Measurements from ENCODE around the gene INO80B. TPM values are rescaled to one million over a fixed set of nuclear protein-coding genes. Genes with fewer than 3 reads are reported as not detected.

INO80B gene
- polyA plus RNA-seq, 1 donor from 2014 or later: 35.2 TPM

DNA sequence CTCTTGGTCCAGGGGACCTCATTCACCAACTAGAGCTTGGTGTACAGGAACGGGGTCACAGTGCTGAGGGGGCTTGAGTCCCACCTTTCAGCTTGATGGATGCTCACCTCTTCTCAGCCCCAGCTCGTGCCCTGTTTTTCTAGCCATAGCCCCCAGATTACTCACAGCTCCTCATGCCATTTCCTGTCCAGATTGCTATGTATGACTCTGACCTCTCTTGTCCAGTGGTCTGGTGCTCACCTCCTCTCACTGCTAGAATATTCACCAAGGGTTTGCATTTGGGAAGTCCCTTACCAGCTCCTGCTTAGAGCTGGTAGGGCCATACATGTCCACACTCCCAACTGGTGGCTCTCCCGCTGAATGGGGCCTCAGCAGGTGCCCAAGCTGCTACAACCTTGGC lies 38.7 kb downstream of the INO80B start:
- H3K79me2 ChIP-seq (replicated peaks; ENCODE audit: insufficient read depth, low read length): no peaks in the 10 kb centered on the region
- H4K20me1 ChIP-seq (ENCODE audit: insufficient read depth): no peaks in the 10 kb centered on the region
- H3K9me3 ChIP-seq (ENCODE audit: low read length): no peaks in the 10 kb centered on the region
- no peak overlapping the region for H3K27ac ChIP-seq (ENCODE audit: low read length)
- no peak overlapping the region for H3K4me3 ChIP-seq (ENCODE audit: low read length)
- H3K9me2 ChIP-seq (ENCODE audit: insufficient read depth, low read length): no peaks in the 10 kb centered on the region
- H3K36me3 ChIP-seq (ENCODE audit: insufficient read depth, low read length): no peaks in the 10 kb centered on the region
- H3K27me3 ChIP-seq (ENCODE audit: insufficient read depth, low read depth, low read length): peaks cover 27% of the 10 kb centered on the region
- H2AFZ ChIP-seq (ENCODE audit: low read depth, low read length): no peak overlapping the region
- no peak overlapping the region for H3K9ac ChIP-seq (ENCODE audit: low read length)
- TF ChIP-seq, protein P1, sequence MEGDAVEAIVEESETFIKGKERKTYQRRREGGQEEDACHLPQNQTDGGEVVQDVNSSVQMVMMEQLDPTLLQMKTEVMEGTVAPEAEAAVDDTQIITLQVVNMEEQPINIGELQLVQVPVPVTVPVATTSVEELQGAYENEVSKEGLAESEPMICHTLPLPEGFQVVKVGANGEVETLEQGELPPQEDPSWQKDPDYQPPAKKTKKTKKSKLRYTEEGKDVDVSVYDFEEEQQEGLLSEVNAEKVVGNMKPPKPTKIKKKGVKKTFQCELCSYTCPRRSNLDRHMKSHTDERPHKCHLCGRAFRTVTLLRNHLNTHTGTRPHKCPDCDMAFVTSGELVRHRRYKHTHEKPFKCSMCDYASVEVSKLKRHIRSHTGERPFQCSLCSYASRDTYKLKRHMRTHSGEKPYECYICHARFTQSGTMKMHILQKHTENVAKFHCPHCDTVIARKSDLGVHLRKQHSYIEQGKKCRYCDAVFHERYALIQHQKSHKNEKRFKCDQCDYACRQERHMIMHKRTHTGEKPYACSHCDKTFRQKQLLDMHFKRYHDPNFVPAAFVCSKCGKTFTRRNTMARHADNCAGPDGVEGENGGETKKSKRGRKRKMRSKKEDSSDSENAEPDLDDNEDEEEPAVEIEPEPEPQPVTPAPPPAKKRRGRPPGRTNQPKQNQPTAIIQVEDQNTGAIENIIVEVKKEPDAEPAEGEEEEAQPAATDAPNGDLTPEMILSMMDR (IDR thresholded peaks at IDR 0.05; ENCODE audit: poor library complexity, severe bottlenecking): no peak
- TF ChIP-seq MXI1 (conservative IDR thresholded peaks at IDR 0.05; ENCODE audit: poor library complexity, severe bottlenecking) (no peak), RAD21 (conservative IDR thresholded peaks at IDR 0.05) (no peak), EZH2 (IDR thresholded peaks at IDR 0.05; ENCODE audit: borderline replicate concordance, insufficient read depth, low read length, poor library complexity, severe bottlenecking) (no peak), SMC3 (conservative IDR thresholded peaks at IDR 0.05; ENCODE audit: poor library complexity) (no peak), EP300 (conservative IDR thresholded peaks at IDR 0.05; ENCODE audit: poor library complexity, severe bottlenecking) (no peak)
- TF ChIP-seq, protein P2, sequence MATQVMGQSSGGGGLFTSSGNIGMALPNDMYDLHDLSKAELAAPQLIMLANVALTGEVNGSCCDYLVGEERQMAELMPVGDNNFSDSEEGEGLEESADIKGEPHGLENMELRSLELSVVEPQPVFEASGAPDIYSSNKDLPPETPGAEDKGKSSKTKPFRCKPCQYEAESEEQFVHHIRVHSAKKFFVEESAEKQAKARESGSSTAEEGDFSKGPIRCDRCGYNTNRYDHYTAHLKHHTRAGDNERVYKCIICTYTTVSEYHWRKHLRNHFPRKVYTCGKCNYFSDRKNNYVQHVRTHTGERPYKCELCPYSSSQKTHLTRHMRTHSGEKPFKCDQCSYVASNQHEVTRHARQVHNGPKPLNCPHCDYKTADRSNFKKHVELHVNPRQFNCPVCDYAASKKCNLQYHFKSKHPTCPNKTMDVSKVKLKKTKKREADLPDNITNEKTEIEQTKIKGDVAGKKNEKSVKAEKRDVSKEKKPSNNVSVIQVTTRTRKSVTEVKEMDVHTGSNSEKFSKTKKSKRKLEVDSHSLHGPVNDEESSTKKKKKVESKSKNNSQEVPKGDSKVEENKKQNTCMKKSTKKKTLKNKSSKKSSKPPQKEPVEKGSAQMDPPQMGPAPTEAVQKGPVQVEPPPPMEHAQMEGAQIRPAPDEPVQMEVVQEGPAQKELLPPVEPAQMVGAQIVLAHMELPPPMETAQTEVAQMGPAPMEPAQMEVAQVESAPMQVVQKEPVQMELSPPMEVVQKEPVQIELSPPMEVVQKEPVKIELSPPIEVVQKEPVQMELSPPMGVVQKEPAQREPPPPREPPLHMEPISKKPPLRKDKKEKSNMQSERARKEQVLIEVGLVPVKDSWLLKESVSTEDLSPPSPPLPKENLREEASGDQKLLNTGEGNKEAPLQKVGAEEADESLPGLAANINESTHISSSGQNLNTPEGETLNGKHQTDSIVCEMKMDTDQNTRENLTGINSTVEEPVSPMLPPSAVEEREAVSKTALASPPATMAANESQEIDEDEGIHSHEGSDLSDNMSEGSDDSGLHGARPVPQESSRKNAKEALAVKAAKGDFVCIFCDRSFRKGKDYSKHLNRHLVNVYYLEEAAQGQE (IDR thresholded peaks at IDR 0.05; ENCODE audit: borderline replicate concordance): no peak
- H3K4me2 ChIP-seq (ENCODE audit: low read length): no peak overlapping the region
- H3F3A ChIP-seq (ENCODE audit: insufficient read depth, low read length, poor library complexity, severe bottlenecking): no peaks in the 10 kb centered on the region

DNA sequence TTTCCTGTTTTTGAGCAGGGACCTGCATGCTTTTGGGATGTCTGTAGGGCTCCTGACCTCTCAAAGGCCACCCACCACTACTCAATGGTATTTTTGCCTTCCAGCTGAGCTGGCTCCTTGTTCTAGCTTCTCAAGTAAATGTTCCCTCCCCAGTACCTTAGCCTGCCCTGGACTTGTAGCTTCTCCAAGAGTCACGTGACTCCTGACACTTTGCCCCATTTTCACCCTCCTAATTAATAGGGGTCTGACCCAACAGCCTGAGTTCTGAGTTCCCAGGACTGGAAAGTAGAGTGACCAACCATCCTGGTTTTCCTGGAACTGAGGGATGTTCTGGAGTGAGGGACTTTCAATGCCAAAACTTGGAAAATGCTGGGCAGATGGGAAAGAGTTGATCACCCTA lies 40.6 kb downstream of the INO80B start:
- Histone ChIP-seq H2AFZ (ENCODE audit: low read depth, low read length) (no peak overlapping the region), H3K4me3 (ENCODE audit: low read length) (no peak overlapping the region), H3K36me3 (ENCODE audit: insufficient read depth, low read length) (no peaks in the 10 kb centered on the region), H3K9ac (ENCODE audit: low read length) (no peak overlapping the region), H4K20me1 (ENCODE audit: insufficient read depth) (no peaks in the 10 kb centered on the region), H3K9me2 (ENCODE audit: insufficient read depth, low read length) (no peaks in the 10 kb centered on the region), H3K79me2 (replicated peaks; ENCODE audit: insufficient read depth, low read length) (no peaks in the 10 kb centered on the region), H3F3A (ENCODE audit: insufficient read depth, low read length, poor library complexity, severe bottlenecking) (no peaks in the 10 kb centered on the region), H3K9me3 (ENCODE audit: low read length) (no peaks in the 10 kb centered on the region), H3K4me2 (ENCODE audit: low read length) (no peak overlapping the region), H3K27me3 (ENCODE audit: insufficient read depth, low read depth, low read length) (peaks cover 46% of the 10 kb centered on the region), H3K27ac (ENCODE audit: low read length) (no peak overlapping the region)
- TF ChIP-seq MXI1 (conservative IDR thresholded peaks at IDR 0.05; ENCODE audit: poor library complexity, severe bottlenecking) (no peak), RAD21 (conservative IDR thresholded peaks at IDR 0.05) (no peak), SMC3 (conservative IDR thresholded peaks at IDR 0.05; ENCODE audit: poor library complexity) (no peak), EP300 (conservative IDR thresholded peaks at IDR 0.05; ENCODE audit: poor library complexity, severe bottlenecking) (no peak)
- TF ChIP-seq, protein P2 (IDR thresholded peaks at IDR 0.05; ENCODE audit: borderline replicate concordance): no peak

All from neural cell (in vitro differentiated cells).